Measurements from ENCODE around the gene RALGAPA1. TPM values are rescaled to one million over a fixed set of nuclear protein-coding genes. Genes with fewer than 3 reads are reported as not detected.
"Not testable (repeated sequence)": the region's sequence is repeated elsewhere in the genome, so short reads cannot be mapped to it uniquely, and the experiment has no call there.

Gene RALGAPA1
- total RNA-seq, 1 donor: 80.0 TPM

- H3K9me3 ChIP-seq (ENCODE audit: low read depth, low read length): no peaks in the 10 kb centered on the region
- no peaks in the 10 kb centered on the region for H3K27me3 ChIP-seq (ENCODE audit: insufficient read depth, low read length)
- H3K4me1 ChIP-seq (ENCODE audit: insufficient read depth, low read length): no peaks in the 10 kb centered on the region
- H3K4me3 ChIP-seq (ENCODE audit: low read length): no peak overlapping the region
These were observed 139.3 kb downstream of the RALGAPA1 start for GRCh38 chr14:35669782-35670181.

- Histone ChIP-seq H3K9me3 (ENCODE audit: low read depth, low read length) (no peaks in the 10 kb centered on the region), H3K4me1 (ENCODE audit: insufficient read depth, low read length) (no peaks in the 10 kb centered on the region), H3K27me3 (ENCODE audit: insufficient read depth, low read length) (no peaks in the 10 kb centered on the region), H3K4me3 (ENCODE audit: low read length) (no peak overlapping the region)
These were observed 142.6 kb downstream of the RALGAPA1 start for GRCh38 chr14:35666429-35667043.

GRCh38 chr14:35661875-35662274 is 147.2 kb downstream of the RALGAPA1 start:
- Histone ChIP-seq H3K9me3 (ENCODE audit: low read depth, low read length) (no peaks in the 10 kb centered on the region), H3K4me1 (ENCODE audit: insufficient read depth, low read length) (no peaks in the 10 kb centered on the region), H3K4me3 (ENCODE audit: low read length) (no peak overlapping the region), H3K27me3 (ENCODE audit: insufficient read depth, low read length) (no peaks in the 10 kb centered on the region)

- no peaks in the 10 kb centered on the region for H3K27me3 ChIP-seq (ENCODE audit: insufficient read depth, low read length)
- H3K4me1 ChIP-seq (ENCODE audit: insufficient read depth, low read length): no peaks in the 10 kb centered on the region
- no peak overlapping the region for H3K4me3 ChIP-seq (ENCODE audit: low read length)
- H3K9me3 ChIP-seq (ENCODE audit: low read depth, low read length): no peaks in the 10 kb centered on the region
These were observed 156.1 kb downstream of the RALGAPA1 start for GRCh38 chr14:35653045-35653444.

GRCh38 chr14:35643513-35643912 is 165.6 kb downstream of the RALGAPA1 start:
- no peak overlapping the region for H3K4me3 ChIP-seq (ENCODE audit: low read length)
- peaks cover 6% of the 10 kb centered on the region for H3K9me3 ChIP-seq (ENCODE audit: low read depth, low read length)
- no peaks in the 10 kb centered on the region for H3K27me3 ChIP-seq (ENCODE audit: insufficient read depth, low read length)
- no peaks in the 10 kb centered on the region for H3K4me1 ChIP-seq (ENCODE audit: insufficient read depth, low read length)

GRCh38 chr14:35637851-35638250 is 171.2 kb downstream of the RALGAPA1 start:
- Histone ChIP-seq H3K4me3 (ENCODE audit: low read length) (no peak overlapping the region), H3K4me1 (ENCODE audit: insufficient read depth, low read length) (no peaks in the 10 kb centered on the region), H3K9me3 (ENCODE audit: low read depth, low read length) (peaks cover 6% of the 10 kb centered on the region), H3K27me3 (ENCODE audit: insufficient read depth, low read length) (no peaks in the 10 kb centered on the region)

GRCh38 chr14:35637269-35637668 is 171.8 kb downstream of the RALGAPA1 start:
- peaks cover 3% of the 10 kb centered on the region for H3K9me3 ChIP-seq (ENCODE audit: low read depth, low read length)
- H3K27me3 ChIP-seq (ENCODE audit: insufficient read depth, low read length): no peaks in the 10 kb centered on the region
- no peak overlapping the region for H3K4me3 ChIP-seq (ENCODE audit: low read length)
- no peaks in the 10 kb centered on the region for H3K4me1 ChIP-seq (ENCODE audit: insufficient read depth, low read length)

GRCh38 chr14:35632676-35633075 is 176.4 kb downstream of the RALGAPA1 start:
- H3K27me3 ChIP-seq (ENCODE audit: insufficient read depth, low read length): no peaks in the 10 kb centered on the region
- H3K4me1 ChIP-seq (ENCODE audit: insufficient read depth, low read length): no peaks in the 10 kb centered on the region
- H3K9me3 ChIP-seq (ENCODE audit: low read depth, low read length): no peaks in the 10 kb centered on the region
- H3K4me3 ChIP-seq (ENCODE audit: low read length): no peak overlapping the region

GRCh38 chr14:35632271-35632670 is 176.8 kb downstream of the RALGAPA1 start:
- no peak overlapping the region for H3K4me3 ChIP-seq (ENCODE audit: low read length)
- H3K4me1 ChIP-seq (ENCODE audit: insufficient read depth, low read length): no peaks in the 10 kb centered on the region
- H3K27me3 ChIP-seq (ENCODE audit: insufficient read depth, low read length): no peaks in the 10 kb centered on the region
- no peaks in the 10 kb centered on the region for H3K9me3 ChIP-seq (ENCODE audit: low read depth, low read length)

GRCh38 chr14:35631071-35631805 is 177.9 kb downstream of the RALGAPA1 start:
- Histone ChIP-seq H3K4me3 (ENCODE audit: low read length) (no peak overlapping the region), H3K9me3 (ENCODE audit: low read depth, low read length) (no peaks in the 10 kb centered on the region), H3K27me3 (ENCODE audit: insufficient read depth, low read length) (no peaks in the 10 kb centered on the region), H3K4me1 (ENCODE audit: insufficient read depth, low read length) (no peaks in the 10 kb centered on the region)

- Histone ChIP-seq H3K4me1 (ENCODE audit: insufficient read depth, low read length) (no peaks in the 10 kb centered on the region), H3K4me3 (ENCODE audit: low read length) (no peak overlapping the region), H3K27me3 (ENCODE audit: insufficient read depth, low read length) (no peaks in the 10 kb centered on the region), H3K9me3 (ENCODE audit: low read depth, low read length) (no peaks in the 10 kb centered on the region)
These were observed 180.1 kb downstream of the RALGAPA1 start for GRCh38 chr14:35628989-35629388.

- H3K4me1 ChIP-seq (ENCODE audit: insufficient read depth, low read length); H3K9me3 ChIP-seq (ENCODE audit: low read depth, low read length); H3K4me3 ChIP-seq (ENCODE audit: low read length); H3K27me3 ChIP-seq (ENCODE audit: insufficient read depth, low read length): not testable (repeated sequence)
These were observed 182.1 kb downstream of the RALGAPA1 start for GRCh38 chr14:35626947-35627346.

GRCh38 chr14:35621996-35622395 is 187.1 kb downstream of the RALGAPA1 start:
- H3K9me3 ChIP-seq (ENCODE audit: low read depth, low read length); H3K4me3 ChIP-seq (ENCODE audit: low read length); H3K27me3 ChIP-seq (ENCODE audit: insufficient read depth, low read length); H3K4me1 ChIP-seq (ENCODE audit: insufficient read depth, low read length): not testable (repeated sequence)

GRCh38 chr14:35619998-35620397 is 189.1 kb downstream of the RALGAPA1 start:
- H3K27me3 ChIP-seq (ENCODE audit: insufficient read depth, low read length); H3K4me3 ChIP-seq (ENCODE audit: low read length); H3K9me3 ChIP-seq (ENCODE audit: low read depth, low read length); H3K4me1 ChIP-seq (ENCODE audit: insufficient read depth, low read length): not testable (repeated sequence)

GRCh38 chr14:35619461-35619860 is 189.6 kb downstream of the RALGAPA1 start:
- H3K4me1 ChIP-seq (ENCODE audit: insufficient read depth, low read length); H3K9me3 ChIP-seq (ENCODE audit: low read depth, low read length); H3K4me3 ChIP-seq (ENCODE audit: low read length); H3K27me3 ChIP-seq (ENCODE audit: insufficient read depth, low read length): not testable (repeated sequence)

GRCh38 chr14:35617500-35617899 is 191.6 kb downstream of the RALGAPA1 start:
- no peak overlapping the region for H3K4me3 ChIP-seq (ENCODE audit: low read length)
- H3K4me1 ChIP-seq (ENCODE audit: insufficient read depth, low read length): no peaks in the 10 kb centered on the region
- H3K9me3 ChIP-seq (ENCODE audit: low read depth, low read length): no peaks in the 10 kb centered on the region
- no peaks in the 10 kb centered on the region for H3K27me3 ChIP-seq (ENCODE audit: insufficient read depth, low read length)
